ENCODE results near the gene LGI2.
"Not testable (repeated sequence)": the region's sequence is repeated elsewhere in the genome, so short reads cannot be mapped to it uniquely, and the experiment has no call there.

Gene LGI2

GRCh38 chr4:25030277-25031076 is at the start of gene LGI2:
LGI2 (minus strand) TSS chr4:25030946; CDS start chr4:25030693, 253 bp downstream.
- no peak for DNase-seq (ENCODE audit: low read depth in 2 of 2)

- no peak for DNase-seq (ENCODE audit: low read depth in 2 of 2)
Observed at GRCh38 chr4:25078523-25078922, 47.8 kb upstream of the LGI2 start.

- DNase-seq (ENCODE audit: low read depth in 2 of 2) = no peak
Observed at GRCh38 chr4:25076625-25077398, 46.1 kb upstream of the LGI2 start.

GRCh38 chr4:25075851-25076250 is 45.1 kb upstream of the LGI2 start:
- no peak for DNase-seq (ENCODE audit: low read depth in 2 of 2)

- DNase-seq (ENCODE audit: low read depth in 2 of 2) = no peak
Observed at GRCh38 chr4:25075129-25075528, 44.4 kb upstream of the LGI2 start.

GRCh38 chr4:25070545-25070944 is 39.8 kb upstream of the LGI2 start:
- no peak for DNase-seq (ENCODE audit: low read depth in 2 of 2)

GRCh38 chr4:25069014-25069413 is 38.3 kb upstream of the LGI2 start:
- DNase-seq (ENCODE audit: low read depth in 2 of 2) = no peak

GRCh38 chr4:25068386-25068785 is 37.6 kb upstream of the LGI2 start:
- DNase-seq (ENCODE audit: low read depth in 2 of 2) = no peak

GRCh38 chr4:25065932-25066590 is 35.3 kb upstream of the LGI2 start:
- DNase-seq (ENCODE audit: low read depth in 2 of 2) = no peak

GRCh38 chr4:25065431-25065858 is 34.7 kb upstream of the LGI2 start:
- DNase-seq (ENCODE audit: low read depth in 2 of 2) = no peak

- not testable (repeated sequence) for DNase-seq (ENCODE audit: low read depth in 2 of 2)
Observed at GRCh38 chr4:25064447-25064846, 33.7 kb upstream of the LGI2 start.

GRCh38 chr4:25063116-25063515 is 32.4 kb upstream of the LGI2 start:
- no peak for DNase-seq (ENCODE audit: low read depth in 2 of 2)

GRCh38 chr4:25062098-25062497 is 31.4 kb upstream of the LGI2 start:
- no peak for DNase-seq (ENCODE audit: low read depth in 2 of 2)

GRCh38 chr4:25061602-25062001 is 30.9 kb upstream of the LGI2 start:
- no peak for DNase-seq (ENCODE audit: low read depth in 2 of 2)

- DNase-seq (ENCODE audit: low read depth in 2 of 2) = no peak
Observed at GRCh38 chr4:25060963-25061340, 30.2 kb upstream of the LGI2 start.

GRCh38 chr4:25060241-25060962 is 29.7 kb upstream of the LGI2 start:
- no peak for DNase-seq (ENCODE audit: low read depth in 2 of 2)

GRCh38 chr4:25059791-25060190 is 29.0 kb upstream of the LGI2 start:
- no peak for DNase-seq (ENCODE audit: low read depth in 2 of 2)

- no peak for DNase-seq (ENCODE audit: low read depth in 2 of 2)
Observed at GRCh38 chr4:25058796-25059195, 28.1 kb upstream of the LGI2 start.

- DNase-seq (ENCODE audit: low read depth in 2 of 2) = no peak
Observed at GRCh38 chr4:25057299-25057698, 26.6 kb upstream of the LGI2 start.

GRCh38 chr4:25052037-25052436 is 21.3 kb upstream of the LGI2 start:
- not testable (repeated sequence) for DNase-seq (ENCODE audit: low read depth in 2 of 2)

- no peak for DNase-seq (ENCODE audit: low read depth in 2 of 2)
Observed at GRCh38 chr4:25051534-25051933, 20.8 kb upstream of the LGI2 start.

Data from fibroblast of skin of left quadriceps (primary cell).